Bronchial epithelial cell (primary cell): ENCODE data around the gene NDUFV3. TPM values are rescaled to one million over a fixed set of nuclear protein-coding genes. Genes with fewer than 3 reads are reported as not detected.
A peak's percentile ranks its signal among the peaks of the same experiment; 100 is the strongest.
"Not testable (repeated sequence)": the region's sequence is repeated elsewhere in the genome, so short reads cannot be mapped to it uniquely, and the experiment has no call there.

Experiments used
- DNase-seq: peaks from one replicate; pipeline ENCODE4 v3.0.0-alpha.2; 2010; ENCODE audit warnings: low read depth
- FAIRE-seq: peaks from 2 replicates; lab custom pipeline; 2011; peaks lifted over from hg19 to GRCh38; lab: Jason Lieb, UNC
- H3K27me3 ChIP-seq: 2 replicates; pipeline ENCODE4 v1.5.1; 2011; ENCODE audit warnings: low read length; ENCODE audit not compliant: control insufficient read depth, insufficient read depth
- H3K36me3 ChIP-seq: 2 replicates; pipeline ENCODE4 v1.5.1; 2011; ENCODE audit warnings: low read length; ENCODE audit not compliant: control insufficient read depth, insufficient read depth
- H3K4me3 ChIP-seq: 2 replicates; pipeline ENCODE4 v1.5.1; 2011; ENCODE audit warnings: mild to moderate bottlenecking, low read depth, low read length, control low read depth
- CTCF ChIP-seq: IDR thresholded peaks from 2 replicates; pipeline ENCODE4 v1.5.1; 2011; ENCODE audit warnings: mild to moderate bottlenecking, moderate library complexity, low read length, control low read depth, inconsistent platforms; ENCODE audit not compliant: insufficient read depth, severe bottlenecking
- total RNA-seq: library from RNA; depleted of rRNA; stranded (reverse); fragments of >200 nt; gene quantifications from 2 replicates; pipeline ENCODE4 v1.2.1, GENCODE V29; 2014

Gene NDUFV3
- total RNA-seq, 1 donor from 2014 or later = 29.7 TPM

- FAIRE-seq (no peak), DNase-seq (no peak)
- no peak for TF ChIP-seq CTCF
These were observed 5.8 kb upstream of the NDUFV3 start for GRCh38 chr21:42887326-42887725.

GRCh38 chr21:42892582-42892930 is 553 bp upstream of the NDUFV3 start:
- Histone ChIP-seq H3K27me3 (no peaks in the 10 kb centered on the region), H3K4me3 (peak overlapping the region; percentile 77), H3K36me3 (peaks cover 4% of the 10 kb centered on the region)
- TF ChIP-seq CTCF = no peak
- DNase-seq = no peak
- no peak for FAIRE-seq

More at GRCh38 chr21:42887326-42887725, 5.8 kb upstream of the NDUFV3 start:
- Histone ChIP-seq H3K27me3 (no peaks in the 10 kb centered on the region), H3K4me3 (no peak overlapping the region), H3K36me3 (no peaks in the 10 kb centered on the region)

GRCh38 chr21:42900446-42900845 is 7.3 kb downstream of the NDUFV3 start:
- no peak for TF ChIP-seq CTCF
- peaks cover 15% of the 10 kb centered on the region for H3K36me3 ChIP-seq
- H3K4me3 ChIP-seq = no peak overlapping the region
- H3K27me3 ChIP-seq = no peaks in the 10 kb centered on the region
- FAIRE-seq = no peak
- DNase-seq = no peak

- no peak for FAIRE-seq
- Histone ChIP-seq H3K27me3 (no peaks in the 10 kb centered on the region), H3K4me3 (no peak overlapping the region), H3K36me3 (peaks cover 19% of the 10 kb centered on the region)
- no peak for DNase-seq
- TF ChIP-seq CTCF = no peak
These were observed 10.7 kb downstream of the NDUFV3 start for GRCh38 chr21:42903817-42904216.

- FAIRE-seq = no peak
- DNase-seq = no peak
- H3K4me3 ChIP-seq = no peak overlapping the region
- H3K27me3 ChIP-seq = no peaks in the 10 kb centered on the region
- H3K36me3 ChIP-seq = peaks cover 18% of the 10 kb centered on the region
- TF ChIP-seq CTCF = no peak
These were observed 12.1 kb downstream of the NDUFV3 start for GRCh38 chr21:42905195-42905594.

- no peaks in the 10 kb centered on the region for H3K27me3 ChIP-seq
- DNase-seq = no peak
- no peak for TF ChIP-seq CTCF
- H3K36me3 ChIP-seq = peaks cover 20% of the 10 kb centered on the region
- no peak overlapping the region for H3K4me3 ChIP-seq
- no peak for FAIRE-seq
These were observed 13.1 kb downstream of the NDUFV3 start for GRCh38 chr21:42906233-42906632.

- H3K36me3 ChIP-seq = peaks cover 20% of the 10 kb centered on the region
- FAIRE-seq, H3K4me3 ChIP-seq, H3K27me3 ChIP-seq, DNase-seq: not testable (repeated sequence)
These were observed 15.4 kb downstream of the NDUFV3 start for GRCh38 chr21:42908484-42908883.

GRCh38 chr21:42911920-42912319 is 18.8 kb downstream of the NDUFV3 start:
- not testable (repeated sequence) for H3K4me3 ChIP-seq, FAIRE-seq, H3K36me3 ChIP-seq, H3K27me3 ChIP-seq
- DNase-seq = peak; percentile 25
